Measurements from ENCODE around the gene TSPEAR. TPM values are rescaled to one million over a fixed set of nuclear protein-coding genes. Genes with fewer than 3 reads are reported as not detected.
"Not testable (repeated sequence)": the region's sequence is repeated elsewhere in the genome, so short reads cannot be mapped to it uniquely, and the experiment has no call there.

TSPEAR gene
- total and polyA plus RNA-seq, 3 donors from 2014 or later: 0.53 to 0.62 (median 0.55) TPM

DNA sequence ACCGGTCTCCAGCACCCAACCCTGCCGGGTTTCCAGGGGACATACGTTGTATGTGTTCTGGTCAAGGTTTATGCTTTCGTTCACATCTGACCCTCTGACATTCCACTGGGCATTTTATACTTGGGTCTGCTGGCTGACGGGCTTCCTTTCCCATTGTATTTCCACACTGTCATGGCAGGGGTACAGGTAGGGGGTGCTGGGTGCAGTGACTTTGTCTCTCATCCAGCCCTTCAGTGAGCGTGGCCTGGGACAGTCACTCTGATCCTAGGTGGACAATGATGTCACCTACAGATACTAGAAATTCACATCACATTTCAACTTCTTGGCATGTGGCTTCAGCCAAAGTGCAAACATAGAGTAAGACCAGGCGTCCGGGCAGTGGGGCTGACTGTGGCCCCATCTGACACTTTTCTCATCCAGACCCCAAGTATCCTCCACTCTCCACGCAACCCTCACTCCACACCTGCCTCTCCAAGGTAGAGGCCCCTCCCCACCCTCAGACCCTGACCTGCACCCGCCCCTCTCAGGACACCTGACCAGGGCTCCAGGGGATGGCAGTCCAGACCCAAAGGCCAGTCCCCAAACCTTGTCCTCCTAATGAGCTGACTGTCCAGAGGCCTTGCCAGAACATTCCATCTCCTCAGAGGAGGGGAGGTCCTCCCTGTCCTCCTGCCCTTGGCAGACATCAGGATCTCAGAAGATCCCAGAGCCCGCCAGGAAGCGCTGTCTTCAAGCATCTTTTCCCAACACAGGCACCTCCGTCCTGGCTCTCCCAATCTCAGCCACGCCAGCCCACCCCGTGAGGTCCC, 75.0 kb downstream of the TSPEAR start:
- 76 to 79% methylated on average over 15 of the region's 15 CpGs for WGBS, 2 donors
- H3K27me3 ChIP-seq: no peaks in the 10 kb centered on the region

DNA sequence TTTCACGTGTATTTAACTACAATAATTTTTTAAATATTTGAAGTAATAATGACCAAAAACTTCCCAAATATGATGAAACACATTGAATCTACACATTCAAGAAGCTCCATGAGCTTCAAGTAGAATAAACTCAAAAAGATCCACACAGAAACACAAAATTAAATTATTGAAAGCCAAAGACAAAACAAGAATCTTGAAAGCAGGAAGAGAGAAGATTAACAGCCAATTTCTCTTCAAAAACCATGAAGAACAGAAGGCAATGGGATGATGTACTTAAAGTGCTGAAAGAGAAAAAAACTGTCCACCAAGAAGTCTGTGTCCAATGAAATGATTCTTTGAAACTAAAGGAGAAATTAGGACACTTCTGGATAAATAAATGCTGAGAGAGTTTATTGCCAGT, 79.3 kb downstream of the TSPEAR start:
- intact Hi-C loops (cut with DNase I; ENCODE audit: low total_unique reads): no loop called here
- WGBS, 2 donors: 89 to 92% methylated on average over 1 of the region's 1 CpG
- no peaks in the 10 kb centered on the region for H3K9me3 ChIP-seq

More for the DNA sequence above, 75.0 kb downstream of the TSPEAR start:
- Histone ChIP-seq H3K4me1 (no peaks in the 10 kb centered on the region), H3K36me3 (ENCODE audit: low read depth, missing control alignments) (no peaks in the 10 kb centered on the region), H3K4me3 (no peak overlapping the region), H3K27ac (no peak overlapping the region), H3K9me3 (no peaks in the 10 kb centered on the region)
- intact Hi-C loops (cut with DNase I; ENCODE audit: low total_unique reads): no loop called here
- no peak for TF ChIP-seq POLR2A (IDR thresholded peaks at IDR 0.05)
- TF ChIP-seq, protein P1, sequence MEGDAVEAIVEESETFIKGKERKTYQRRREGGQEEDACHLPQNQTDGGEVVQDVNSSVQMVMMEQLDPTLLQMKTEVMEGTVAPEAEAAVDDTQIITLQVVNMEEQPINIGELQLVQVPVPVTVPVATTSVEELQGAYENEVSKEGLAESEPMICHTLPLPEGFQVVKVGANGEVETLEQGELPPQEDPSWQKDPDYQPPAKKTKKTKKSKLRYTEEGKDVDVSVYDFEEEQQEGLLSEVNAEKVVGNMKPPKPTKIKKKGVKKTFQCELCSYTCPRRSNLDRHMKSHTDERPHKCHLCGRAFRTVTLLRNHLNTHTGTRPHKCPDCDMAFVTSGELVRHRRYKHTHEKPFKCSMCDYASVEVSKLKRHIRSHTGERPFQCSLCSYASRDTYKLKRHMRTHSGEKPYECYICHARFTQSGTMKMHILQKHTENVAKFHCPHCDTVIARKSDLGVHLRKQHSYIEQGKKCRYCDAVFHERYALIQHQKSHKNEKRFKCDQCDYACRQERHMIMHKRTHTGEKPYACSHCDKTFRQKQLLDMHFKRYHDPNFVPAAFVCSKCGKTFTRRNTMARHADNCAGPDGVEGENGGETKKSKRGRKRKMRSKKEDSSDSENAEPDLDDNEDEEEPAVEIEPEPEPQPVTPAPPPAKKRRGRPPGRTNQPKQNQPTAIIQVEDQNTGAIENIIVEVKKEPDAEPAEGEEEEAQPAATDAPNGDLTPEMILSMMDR (IDR thresholded peaks at IDR 0.05): no peak
- DNase-seq: no peak

DNA sequence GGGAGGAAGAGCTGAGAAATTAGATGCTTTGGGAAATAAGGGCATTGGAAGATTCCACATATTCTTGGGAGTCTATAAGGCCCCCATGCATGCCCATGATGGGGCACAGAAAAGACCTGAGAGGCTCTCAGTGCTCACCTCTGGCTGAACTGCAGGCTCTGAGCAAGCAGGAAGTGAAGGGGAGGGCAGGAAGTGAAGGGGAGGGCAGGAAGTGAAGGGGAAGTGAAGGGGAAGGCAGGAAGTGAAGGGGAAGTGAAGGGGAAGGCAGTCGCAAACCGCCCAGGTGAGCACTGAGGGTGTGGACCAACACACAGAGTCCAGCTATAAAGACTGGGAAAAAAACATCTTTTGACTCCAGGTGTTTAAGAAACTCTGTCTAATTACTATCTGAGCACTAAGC, 80.9 kb downstream of the TSPEAR start:
- intact Hi-C loops (cut with DNase I; ENCODE audit: low total_unique reads): no loop called here
- no peaks in the 10 kb centered on the region for H3K9me3 ChIP-seq
- no peaks in the 10 kb centered on the region for H3K36me3 ChIP-seq (ENCODE audit: low read depth, missing control alignments)
- TF ChIP-seq, protein P1 (IDR thresholded peaks at IDR 0.05): no peak
- TF ChIP-seq POLR2A (IDR thresholded peaks at IDR 0.05): no peak
- no peaks in the 10 kb centered on the region for H3K27me3 ChIP-seq
- H3K27ac ChIP-seq: no peak overlapping the region
- 75 to 88% methylated on average over 2 of the region's 2 CpGs for WGBS, 2 donors
- no peak for DNase-seq
- H3K4me3 ChIP-seq: no peak overlapping the region
- no peaks in the 10 kb centered on the region for H3K4me1 ChIP-seq

More for the DNA sequence above, 79.3 kb downstream of the TSPEAR start:
- no peaks in the 10 kb centered on the region for H3K36me3 ChIP-seq (ENCODE audit: low read depth, missing control alignments)
- no peak for DNase-seq
- H3K27me3 ChIP-seq: no peaks in the 10 kb centered on the region
- no peak overlapping the region for H3K4me3 ChIP-seq
- no peak overlapping the region for H3K27ac ChIP-seq
- TF ChIP-seq, protein P1 (IDR thresholded peaks at IDR 0.05): no peak
- no peaks in the 10 kb centered on the region for H3K4me1 ChIP-seq

DNA sequence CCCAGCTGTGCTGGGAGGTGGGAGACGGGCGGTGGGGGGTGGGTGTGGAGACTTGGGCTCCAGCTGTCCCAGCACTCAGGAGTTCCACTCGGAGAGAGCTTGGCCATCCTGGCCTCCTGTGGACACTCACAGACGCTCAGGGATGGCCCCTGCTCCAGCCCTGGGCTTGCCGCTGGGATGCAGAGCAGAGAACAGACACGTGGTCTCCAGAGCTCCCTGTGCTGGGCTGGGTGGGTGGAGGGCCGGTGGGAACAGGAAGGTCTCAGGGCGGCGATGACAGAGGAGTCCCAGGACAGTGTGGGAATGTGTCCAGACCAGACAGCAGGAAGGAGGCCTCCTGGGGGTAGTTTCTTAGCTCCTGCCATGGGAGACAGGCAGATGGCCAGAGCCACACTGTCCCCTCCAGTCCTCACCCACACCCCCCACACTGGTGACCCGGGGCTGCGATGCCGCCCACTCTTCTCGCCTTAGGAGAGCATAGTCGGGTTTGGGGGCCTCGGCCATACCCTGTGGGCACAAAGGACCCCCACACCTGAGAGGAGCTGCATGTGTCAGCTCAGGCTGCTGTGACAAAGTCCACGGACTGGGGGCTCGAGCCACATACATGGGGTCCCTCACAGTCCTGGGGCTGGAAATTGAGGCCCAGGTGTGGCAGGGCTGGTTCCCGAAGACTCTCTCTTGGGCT, 82.5 kb downstream of the TSPEAR start:
- Histone ChIP-seq H3K36me3 (ENCODE audit: low read depth, missing control alignments) (no peaks in the 10 kb centered on the region), H3K9me3 (no peaks in the 10 kb centered on the region), H3K27ac (no peak overlapping the region), H3K27me3 (no peaks in the 10 kb centered on the region), H3K4me1 (no peaks in the 10 kb centered on the region), H3K4me3 (no peak overlapping the region)
- no peak for DNase-seq
- 78 to 89% methylated on average over 10 to 16 of the region's 18 CpGs for WGBS, 2 donors
- TF ChIP-seq, protein P1 (IDR thresholded peaks at IDR 0.05): no peak
- no peak for TF ChIP-seq POLR2A (IDR thresholded peaks at IDR 0.05)
- intact Hi-C loops (cut with DNase I; ENCODE audit: low total_unique reads): no loop called here

DNA sequence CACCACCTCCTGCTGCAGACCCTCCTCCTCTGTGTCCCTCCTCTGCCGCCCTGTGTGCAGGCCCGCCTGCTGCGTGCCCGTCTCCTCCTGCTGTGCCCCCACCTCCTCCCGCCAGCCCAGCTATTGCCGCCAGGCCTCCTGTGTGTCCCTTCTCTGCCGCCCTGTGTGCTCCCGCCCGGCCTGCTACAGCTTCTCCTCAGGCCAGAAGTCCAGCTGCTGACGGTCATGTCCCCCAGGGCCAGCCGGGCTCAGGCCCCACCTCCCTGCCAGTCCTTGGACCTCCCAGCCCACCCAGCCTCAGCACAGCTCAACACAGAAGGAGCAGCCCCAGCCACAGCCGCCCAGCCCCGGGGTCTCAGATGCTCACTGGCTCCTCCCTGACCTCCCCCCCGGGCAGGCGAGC, 83.5 kb downstream of the TSPEAR start:
- H3K9me3 ChIP-seq: not testable (repeated sequence)

DNA sequence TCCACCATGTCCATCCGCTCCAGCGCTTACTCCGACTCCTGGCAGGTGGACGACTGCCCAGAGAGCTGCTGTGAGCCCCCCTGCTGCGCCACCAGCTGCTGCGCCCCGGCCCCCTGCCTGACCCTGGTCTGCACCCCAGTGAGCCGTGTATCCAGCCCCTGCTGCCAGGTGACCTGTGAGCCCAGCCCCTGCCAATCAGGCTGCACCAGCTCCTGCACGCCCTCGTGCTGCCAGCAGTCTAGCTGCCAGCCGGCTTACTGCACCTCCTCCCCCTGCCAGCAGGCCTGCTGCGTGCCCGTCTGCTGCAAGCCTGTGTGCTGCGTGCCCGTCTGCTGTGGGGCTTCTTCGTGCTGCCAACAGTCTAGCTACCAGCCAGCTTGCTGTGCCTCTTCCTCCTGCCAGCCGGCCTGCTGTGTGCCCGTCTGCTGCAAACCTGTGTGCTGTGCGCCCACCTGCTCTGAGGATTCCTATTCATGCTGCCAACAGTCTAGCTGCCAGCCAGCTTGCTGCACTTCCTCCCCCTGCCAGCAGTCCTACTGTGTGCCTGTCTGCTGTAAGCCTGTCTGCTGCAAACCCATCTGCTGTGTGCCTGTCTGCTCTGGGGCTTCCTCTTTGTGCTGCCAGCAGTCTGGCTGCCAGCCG, 84.1 kb downstream of the TSPEAR start:
- not testable (repeated sequence) for H3K9me3 ChIP-seq, H3K4me1 ChIP-seq
- 84 to 88% methylated on average over 14 to 18 of the region's 20 CpGs for WGBS, 2 donors

More for the DNA sequence above, 83.5 kb downstream of the TSPEAR start:
- 48 to 52% methylated on average over 9 to 10 of the region's 15 CpGs for WGBS, 2 donors
- H3K4me1 ChIP-seq; H3K36me3 ChIP-seq (ENCODE audit: low read depth, missing control alignments); DNase-seq; H3K4me3 ChIP-seq; H3K27ac ChIP-seq; intact Hi-C loops (cut with DNase I; ENCODE audit: low total_unique reads); H3K27me3 ChIP-seq: not testable (repeated sequence)

More for the DNA sequence above, 84.1 kb downstream of the TSPEAR start:
- DNase-seq; H3K27ac ChIP-seq; H3K36me3 ChIP-seq (ENCODE audit: low read depth, missing control alignments); intact Hi-C loops (cut with DNase I; ENCODE audit: low total_unique reads); H3K27me3 ChIP-seq; H3K4me3 ChIP-seq: not testable (repeated sequence)

All from testis (tissue), 3 donors.